ENCODE measurements around the gene PCDHGA3. TPM values are rescaled to one million over a fixed set of nuclear protein-coding genes. Genes with fewer than 3 reads are reported as not detected.

PCDHGA3 gene
- total and polyA plus RNA-seq, 2 of the 13 experiments (the other 11 are each of a cell fraction or from before 2014, with no cell fraction given) = 0.05 TPM; not detected in 1

GRCh38 chr5:141349917-141350619 lies 6.4 kb downstream of the PCDHGA3 start, which contains the start of gene PCDHGB1:
Gene PCDHGB1, plus strand, starts transcription at chr5:141350099. Its CDS starts 162 bp downstream, at chr5:141350261.
- Histone ChIP-seq H3K4me1 (ENCODE audit: insufficient read depth, low read length) (no peaks in the 10 kb centered on the region; the same call in 1 of the 2 replicates), H3K4me2 (ENCODE audit: low read depth, low read length) (peak within 1 kb of the TSS; percentile 81), H3K9ac (ENCODE audit: insufficient read depth, low read depth, low read length) (peak within 1 kb of the TSS; percentile 20; the same call in 1 of the 2 replicates), H3K27me3 (ENCODE audit: control insufficient read depth in 1 of 2, insufficient read depth in 2 of 2, low read length in 2 of 2) (no peaks in the 10 kb centered on the region; a peak in 1 of 5 replicates), H3K36me3 (replicated peaks in 1 of 2; ENCODE audit: control insufficient read depth in 1 of 2, insufficient read depth in 2 of 2, low read length in 2 of 2) (no peaks in the 10 kb centered on the region), H3K79me2 (ENCODE audit: insufficient read depth, low read length) (no peaks in the 10 kb centered on the region), H3K9me3 (ENCODE audit: low read length) (peaks cover 12% of the 10 kb centered on the region; the same call in 1 of the 2 replicates), H2AFZ (ENCODE audit: low read length) (peak within 1 kb of the TSS; percentile 93), H3K4me3 (replicated peaks in 1 of 3; ENCODE audit: insufficient read depth in 1 of 3, low read depth in 2 of 3, low read length in 3 of 3) (peak within 1 kb of the TSS; percentile 49 to 71 (median 61)), H3K27ac (ENCODE audit: extremely low read length, insufficient read depth, low read length) (no peak within 1 kb of the TSS), H4K20me1 (ENCODE audit: insufficient read depth, low read length) (no peaks in the 10 kb centered on the region)
- in situ Hi-C loops (cut with HindIII; ENCODE audit: extremely low pct_ligation_motif_present, low pct_unique_long_range_greater_than_20kb) (loop anchor here (10.0 kb wide), 1 partner anchor 175 kb away; no protein-coding TSS in a partner anchor), intact Hi-C loops (cut with micrococcal nuclease; ENCODE audit: unreplicated experiment) (loop anchor here (10.0 kb wide), 1 partner anchor 175 kb away; no protein-coding TSS in a partner anchor)
- POLR2A ChIA-PET = interaction anchor here (0.6 to 0.9 kb wide), 3 partner anchors 30 to 214 kb away, joined by 3 to 4 read pairs (median 3); partner anchors contain the start of gene TAF7
- peak; percentile 77 for FAIRE-seq
- BruUV-seq (replicated peaks) = no TSS peak
- CTCF ChIA-PET (ENCODE audit: low intra/inter-chr PET ratio, low total read pairs) = interaction anchor here (0.9 to 1.4 kb wide), 5 partner anchors 162 to 214 kb away, joined by 4 to 9 read pairs (median 5); no protein-coding TSS in a partner anchor
- ATAC-seq = peak; percentile 98
- DNase-seq (ENCODE audit: low spot score) = peak; percentile 75
- 22% methylated on average over 26 of the region's 29 CpGs for WGBS (ENCODE audit: low lambda C conversion rate)
- 0 out of 2 replicates have a peak, but pooled peaks have one; percentile 19 for TF ChIP-seq POGZ (CRISPR knock-in tag; IDR thresholded peaks at IDR 0.05)
- TF ChIP-seq SMARCE1 (IDR thresholded peaks at IDR 0.05; ENCODE audit: borderline replicate concordance) = no peak
- TF ChIP-seq, protein P1, sequence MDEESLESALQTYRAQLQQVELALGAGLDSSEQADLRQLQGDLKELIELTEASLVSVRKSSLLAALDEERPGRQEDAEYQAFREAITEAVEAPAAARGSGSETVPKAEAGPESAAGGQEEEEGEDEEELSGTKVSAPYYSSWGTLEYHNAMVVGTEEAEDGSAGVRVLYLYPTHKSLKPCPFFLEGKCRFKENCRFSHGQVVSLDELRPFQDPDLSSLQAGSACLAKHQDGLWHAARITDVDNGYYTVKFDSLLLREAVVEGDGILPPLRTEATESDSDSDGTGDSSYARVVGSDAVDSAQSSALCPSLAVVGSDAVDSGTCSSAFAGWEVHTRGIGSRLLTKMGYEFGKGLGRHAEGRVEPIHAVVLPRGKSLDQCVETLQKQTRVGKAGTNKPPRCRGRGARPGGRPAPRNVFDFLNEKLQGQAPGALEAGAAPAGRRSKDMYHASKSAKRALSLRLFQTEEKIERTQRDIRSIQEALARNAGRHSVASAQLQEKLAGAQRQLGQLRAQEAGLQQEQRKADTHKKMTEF (CRISPR knock-in tag; IDR thresholded peaks at IDR 0.05) = peak; percentile 31; the same call in 1 of the 2 replicates
- peak; percentile 67; the same call in 1 of the 2 replicates for TF ChIP-seq KMT2B (CRISPR knock-in tag; IDR thresholded peaks at IDR 0.05)
- TF ChIP-seq, protein P2, sequence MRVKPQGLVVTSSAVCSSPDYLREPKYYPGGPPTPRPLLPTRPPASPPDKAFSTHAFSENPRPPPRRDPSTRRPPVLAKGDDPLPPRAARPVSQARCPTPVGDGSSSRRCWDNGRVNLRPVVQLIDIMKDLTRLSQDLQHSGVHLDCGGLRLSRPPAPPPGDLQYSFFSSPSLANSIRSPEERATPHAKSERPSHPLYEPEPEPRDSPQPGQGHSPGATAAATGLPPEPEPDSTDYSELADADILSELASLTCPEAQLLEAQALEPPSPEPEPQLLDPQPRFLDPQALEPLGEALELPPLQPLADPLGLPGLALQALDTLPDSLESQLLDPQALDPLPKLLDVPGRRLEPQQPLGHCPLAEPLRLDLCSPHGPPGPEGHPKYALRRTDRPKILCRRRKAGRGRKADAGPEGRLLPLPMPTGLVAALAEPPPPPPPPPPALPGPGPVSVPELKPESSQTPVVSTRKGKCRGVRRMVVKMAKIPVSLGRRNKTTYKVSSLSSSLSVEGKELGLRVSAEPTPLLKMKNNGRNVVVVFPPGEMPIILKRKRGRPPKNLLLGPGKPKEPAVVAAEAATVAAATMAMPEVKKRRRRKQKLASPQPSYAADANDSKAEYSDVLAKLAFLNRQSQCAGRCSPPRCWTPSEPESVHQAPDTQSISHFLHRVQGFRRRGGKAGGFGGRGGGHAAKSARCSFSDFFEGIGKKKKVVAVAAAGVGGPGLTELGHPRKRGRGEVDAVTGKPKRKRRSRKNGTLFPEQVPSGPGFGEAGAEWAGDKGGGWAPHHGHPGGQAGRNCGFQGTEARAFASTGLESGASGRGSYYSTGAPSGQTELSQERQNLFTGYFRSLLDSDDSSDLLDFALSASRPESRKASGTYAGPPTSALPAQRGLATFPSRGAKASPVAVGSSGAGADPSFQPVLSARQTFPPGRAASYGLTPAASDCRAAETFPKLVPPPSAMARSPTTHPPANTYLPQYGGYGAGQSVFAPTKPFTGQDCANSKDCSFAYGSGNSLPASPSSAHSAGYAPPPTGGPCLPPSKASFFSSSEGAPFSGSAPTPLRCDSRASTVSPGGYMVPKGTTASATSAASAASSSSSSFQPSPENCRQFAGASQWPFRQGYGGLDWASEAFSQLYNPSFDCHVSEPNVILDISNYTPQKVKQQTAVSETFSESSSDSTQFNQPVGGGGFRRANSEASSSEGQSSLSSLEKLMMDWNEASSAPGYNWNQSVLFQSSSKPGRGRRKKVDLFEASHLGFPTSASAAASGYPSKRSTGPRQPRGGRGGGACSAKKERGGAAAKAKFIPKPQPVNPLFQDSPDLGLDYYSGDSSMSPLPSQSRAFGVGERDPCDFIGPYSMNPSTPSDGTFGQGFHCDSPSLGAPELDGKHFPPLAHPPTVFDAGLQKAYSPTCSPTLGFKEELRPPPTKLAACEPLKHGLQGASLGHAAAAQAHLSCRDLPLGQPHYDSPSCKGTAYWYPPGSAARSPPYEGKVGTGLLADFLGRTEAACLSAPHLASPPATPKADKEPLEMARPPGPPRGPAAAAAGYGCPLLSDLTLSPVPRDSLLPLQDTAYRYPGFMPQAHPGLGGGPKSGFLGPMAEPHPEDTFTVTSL (CRISPR knock-in tag; IDR thresholded peaks at IDR 0.05; ENCODE audit: borderline replicate concordance) = no peak
- peak; percentile 67 for TF ChIP-seq RAD21 (CRISPR knock-in tag; IDR thresholded peaks at IDR 0.05)
- no peak for TF ChIP-seq SETDB1 (CRISPR knock-in tag; IDR thresholded peaks at IDR 0.05; ENCODE audit: borderline replicate concordance)
- 0 out of 2 replicates have a peak, but pooled peaks have one; percentile 23 for TF ChIP-seq PHF21A (CRISPR knock-in tag; IDR thresholded peaks at IDR 0.05)
- peak; percentile 48; the same call in 1 of the 2 replicates for TF ChIP-seq ELF1 (CRISPR knock-in tag; IDR thresholded peaks at IDR 0.05)
- TF ChIP-seq, protein P3, sequence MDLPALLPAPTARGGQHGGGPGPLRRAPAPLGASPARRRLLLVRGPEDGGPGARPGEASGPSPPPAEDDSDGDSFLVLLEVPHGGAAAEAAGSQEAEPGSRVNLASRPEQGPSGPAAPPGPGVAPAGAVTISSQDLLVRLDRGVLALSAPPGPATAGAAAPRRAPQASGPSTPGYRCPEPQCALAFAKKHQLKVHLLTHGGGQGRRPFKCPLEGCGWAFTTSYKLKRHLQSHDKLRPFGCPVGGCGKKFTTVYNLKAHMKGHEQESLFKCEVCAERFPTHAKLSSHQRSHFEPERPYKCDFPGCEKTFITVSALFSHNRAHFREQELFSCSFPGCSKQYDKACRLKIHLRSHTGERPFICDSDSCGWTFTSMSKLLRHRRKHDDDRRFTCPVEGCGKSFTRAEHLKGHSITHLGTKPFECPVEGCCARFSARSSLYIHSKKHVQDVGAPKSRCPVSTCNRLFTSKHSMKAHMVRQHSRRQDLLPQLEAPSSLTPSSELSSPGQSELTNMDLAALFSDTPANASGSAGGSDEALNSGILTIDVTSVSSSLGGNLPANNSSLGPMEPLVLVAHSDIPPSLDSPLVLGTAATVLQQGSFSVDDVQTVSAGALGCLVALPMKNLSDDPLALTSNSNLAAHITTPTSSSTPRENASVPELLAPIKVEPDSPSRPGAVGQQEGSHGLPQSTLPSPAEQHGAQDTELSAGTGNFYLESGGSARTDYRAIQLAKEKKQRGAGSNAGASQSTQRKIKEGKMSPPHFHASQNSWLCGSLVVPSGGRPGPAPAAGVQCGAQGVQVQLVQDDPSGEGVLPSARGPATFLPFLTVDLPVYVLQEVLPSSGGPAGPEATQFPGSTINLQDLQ (CRISPR knock-in tag; IDR thresholded peaks at IDR 0.05) = no peak
- peak in 1 of 2 experiments; percentile 50; a peak in 1 of 4 replicates for TF ChIP-seq POLR2A (IDR thresholded peaks at IDR 0.05; ENCODE audit: insufficient read depth in 1 of 2, low read depth in 2 of 2, low read length in 2 of 2)

All from HepG2 (cell line).